Gastroesophageal sphincter (tissue), 3 donors: ENCODE data around the gene DKK3.
A peak's percentile ranks its signal among the peaks of the same experiment; 100 is the strongest.

Experiments used
- CTCF ChIP-seq, 4 experiments: fragments of 200-600 bp in 2 of 4; fragments of 450-650 bp in 2 of 4; sonication (generic) in 1 of 4; IDR thresholded peaks; one replicate each; pipeline ENCODE4 v1.5.1; 2017 to 2019; ENCODE audit warnings: antibody characterized with exemption in 4 of 4, mild to moderate bottlenecking in 2 of 4, moderate library complexity in 2 of 4
- POLR2A ChIP-seq, 2 donors: fragments of 450-650 bp; IDR thresholded peaks; one replicate each; pipeline ENCODE4 v1.6.1; 2017; ENCODE audit warnings: antibody characterized with exemption in 2 of 2, mild to moderate bottlenecking in 2 of 2, moderate library complexity in 1 of 2

- TF ChIP-seq POLR2A (IDR thresholded peaks at IDR 0.05) (no peak), CTCF (IDR thresholded peaks at IDR 0.05) (peak in 1 of 4 experiments; percentile 18)
These were observed 19.7 kb downstream of the DKK3 start for GRCh38 chr11:11988681-11989261.
